Heart left ventricle (tissue), 13 donors: ENCODE data around the gene SHFL.

ENCODE experiments used
- CTCF ChIP-seq, 12 donors: fragments of 200-600 bp; sonication (generic) in 4 of 12; IDR thresholded peaks; one replicate each; pipeline versions ENCODE4 v1.5.0 to v1.8.0; 2018 to 2022; ENCODE audit warnings: antibody characterized with exemption in 12 of 12, mild to moderate bottlenecking in 5 of 12
- POLR2A ChIP-seq, 2 donors: fragments of 450-650 bp; IDR thresholded peaks; one replicate each; pipeline ENCODE4 v1.6.1; 2017; ENCODE audit warnings: antibody characterized with exemption in 2 of 2, mild to moderate bottlenecking in 2 of 2, moderate library complexity in 2 of 2
- donor health status: ischemic (EF 13 %, LVEDD 7.1; RV severe dilation, severe dysfunction).
- donor health status: DM: no; HTN: yes; CAD: no.
- donor health status: DM: no; HTN: no; CAD: no.
- donor health status: ischemic (EF 25% LVEDD 6.9; RV normal size, moderate dysfunction).
- donor health status: ischemic (EF 25% LVEDD 5.7; RV mildly dilated, moderate dysfunction).
- donor health status: ischemic (EF 35%, LVEDD 5.7; RV mildly dilated, moderate dysfunction).
- donor health status: nonischemic (EF 11% LVEDD 7.7; RV severe dilation, severe dysfunction).
- donor health status: DM: yes; HTN: yes; CAD: no.
- donor health status: PGD.
- donor health status: ischemic (EF 29% LVEDD 5.4; RV normal size, mild dysfunction).
- donor health status: nonischemic (EF 23%, LVEDD 6.1; RV moderate dilation, normal function).

- TF ChIP-seq POLR2A (IDR thresholded peaks at IDR 0.05) (peak in 1 of 2 donors; percentile 68), CTCF (IDR thresholded peaks at IDR 0.05) (no peak)
Observed at GRCh38 chr19:10095948-10096614, 10.0 kb downstream of the SHFL start.
